ENCODE data around the gene CCL21.

The CCL21 gene

GRCh38 chr9:34664281-34665066, 45.5 kb downstream of the CCL21 start:
- peaks cover 48% of the 10 kb centered on the region for H3K4me1 Mint-ChIP-seq
- peak overlapping the region in 1 of 2 donors; percentile 68 for H3K27ac Mint-ChIP-seq
- DNase-seq (peak; percentile 73), ATAC-seq (peak; percentile 72)
- peaks cover 5 to 7% of the 10 kb centered on the region in 2 donors for H3K9me3 Mint-ChIP-seq
- H3K4me3 Mint-ChIP-seq = peak overlapping the region; percentile 85 to 90
- H3K27me3 Mint-ChIP-seq = no peaks in the 10 kb centered on the region

- H3K27ac Mint-ChIP-seq = no peak overlapping the region
- H3K9me3 Mint-ChIP-seq = no peaks in the 10 kb centered on the region
- ATAC-seq (no peak), DNase-seq (no peak)
- H3K27me3 Mint-ChIP-seq = no peaks in the 10 kb centered on the region
- peaks cover 48% of the 10 kb centered on the region for H3K4me1 Mint-ChIP-seq
- no peak overlapping the region for H3K4me3 Mint-ChIP-seq
Observed at GRCh38 chr9:34663303-34663605, 46.7 kb downstream of the CCL21 start.

- Mint-ChIP-seq H3K27ac (peak within 1 kb of the TSS in 1 of 2 donors; percentile 30), H3K4me3 (peak within 1 kb of the TSS in 1 of 2 donors; percentile 15), H3K27me3 (no peaks in the 10 kb centered on the region), H3K9me3 (no peaks in the 10 kb centered on the region), H3K4me1 (peaks cover 48% of the 10 kb centered on the region)
- DNase-seq (no peak), ATAC-seq (no peak)
Observed at GRCh38 chr9:34662526-34663302, 47.2 kb downstream of the CCL21 start, which contains the start of gene CCL27. Gene CCL27, minus strand, starts transcription at chr9:34662657. Its CDS starts 24 bp downstream, at chr9:34662633.

GRCh38 chr9:34659592-34660253, 50.2 kb downstream of the CCL21 start:
- H3K4me3 Mint-ChIP-seq = no peak overlapping the region
- DNase-seq = no peak
- H3K27me3 Mint-ChIP-seq = no peaks in the 10 kb centered on the region
- no peak overlapping the region for H3K27ac Mint-ChIP-seq
- no peak for ATAC-seq
- no peaks in the 10 kb centered on the region for H3K9me3 Mint-ChIP-seq
- peaks cover 29% of the 10 kb centered on the region for H3K4me1 Mint-ChIP-seq
